Activated CD8-positive, alpha-beta memory T cell treated with anti-CD3 and anti-CD28 coated beads, Interleukin-2, amount 50 U/mL, for 24 hours (primary cell): ENCODE data around the gene GABRG3.

Experiments
- DNase-seq: peaks from one replicate; pipeline ENCODE4 v3.0.0-alpha.2; 2020; ENCODE audit errors: extremely low read depth

GABRG3 gene

DNA sequence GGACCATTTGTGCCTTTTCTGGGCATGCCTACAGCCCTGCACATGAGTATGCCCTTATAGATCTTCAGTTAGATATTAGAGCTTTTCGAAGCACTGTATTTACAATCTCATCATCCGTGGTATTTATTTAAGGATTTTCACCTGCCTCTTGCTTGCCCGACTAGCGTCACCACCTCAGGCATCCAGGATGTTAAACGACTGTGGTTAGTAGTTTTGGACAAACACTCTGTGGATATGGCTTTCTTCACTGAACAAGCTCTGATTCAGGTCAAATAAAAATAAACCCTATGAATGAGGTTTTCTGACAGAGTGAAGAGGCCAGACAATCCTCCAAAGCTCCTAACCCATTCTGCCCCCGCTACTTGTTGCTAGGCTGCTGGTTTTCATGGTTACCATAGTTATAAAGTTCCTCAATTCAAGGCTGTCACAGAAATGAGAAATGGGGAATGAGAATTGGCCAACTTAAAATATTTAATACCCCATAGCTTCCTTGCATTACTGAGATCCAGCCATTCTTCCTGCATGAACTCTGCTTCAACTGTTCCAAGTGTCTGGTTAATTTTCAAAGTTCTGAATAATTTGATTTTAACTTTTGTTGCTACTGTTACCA, 440.1 kb downstream of the GABRG3 start:
- DNase-seq, result no peak

DNA sequence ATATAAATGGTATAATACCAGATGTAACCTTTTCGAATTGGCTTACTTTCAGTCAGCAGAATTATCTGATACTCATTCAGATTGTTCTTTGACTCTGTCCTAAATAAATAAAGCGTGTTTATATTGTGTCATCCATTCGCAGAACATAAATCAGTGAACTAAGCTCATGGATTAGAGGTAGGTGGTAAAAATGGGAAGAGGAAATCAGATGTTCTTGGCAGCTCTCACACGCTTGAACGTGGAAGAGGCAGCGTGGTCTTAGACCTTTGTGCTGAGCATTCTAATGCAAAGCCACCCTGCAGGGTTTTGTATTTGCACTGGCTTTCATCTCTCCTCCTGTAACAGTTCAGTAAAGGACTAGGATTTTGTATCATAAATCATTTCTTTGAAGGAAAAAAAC, 441.4 kb downstream of the GABRG3 start:
- no peak for DNase-seq

DNA sequence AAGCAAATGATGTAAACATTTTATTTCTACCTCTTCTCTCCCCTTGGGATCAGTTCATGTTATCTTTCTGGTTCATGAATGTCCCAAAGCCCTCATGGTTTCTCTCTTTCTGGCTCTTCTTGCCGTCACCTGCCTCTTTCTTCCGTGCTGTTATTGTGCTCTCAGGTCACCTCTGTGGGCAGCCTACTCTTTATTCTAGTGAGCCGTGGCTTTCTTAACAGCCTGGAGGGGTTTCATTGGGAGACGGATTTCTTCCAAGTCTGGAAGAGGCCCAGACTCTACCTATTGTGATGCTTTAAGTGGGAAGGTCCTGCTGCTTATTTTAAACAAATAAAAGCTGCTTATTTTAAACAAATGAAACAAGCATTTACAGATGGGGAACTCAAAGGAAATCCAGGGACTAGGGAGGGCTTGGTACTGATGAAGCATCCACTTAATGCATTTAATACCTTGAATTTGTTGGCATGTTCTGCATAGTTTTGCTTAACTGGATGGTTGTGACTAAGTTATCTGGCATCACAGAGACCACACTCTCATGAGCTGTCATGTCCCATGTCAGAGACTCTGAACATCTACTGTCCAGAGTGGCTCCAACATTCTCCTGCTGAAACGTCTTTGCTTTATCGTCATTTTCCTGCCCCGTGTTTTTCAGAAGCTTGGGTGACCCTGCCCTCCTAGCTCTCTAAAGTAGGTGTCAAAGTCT, 443.3 kb downstream of the GABRG3 start:
- DNase-seq, result no peak

DNA sequence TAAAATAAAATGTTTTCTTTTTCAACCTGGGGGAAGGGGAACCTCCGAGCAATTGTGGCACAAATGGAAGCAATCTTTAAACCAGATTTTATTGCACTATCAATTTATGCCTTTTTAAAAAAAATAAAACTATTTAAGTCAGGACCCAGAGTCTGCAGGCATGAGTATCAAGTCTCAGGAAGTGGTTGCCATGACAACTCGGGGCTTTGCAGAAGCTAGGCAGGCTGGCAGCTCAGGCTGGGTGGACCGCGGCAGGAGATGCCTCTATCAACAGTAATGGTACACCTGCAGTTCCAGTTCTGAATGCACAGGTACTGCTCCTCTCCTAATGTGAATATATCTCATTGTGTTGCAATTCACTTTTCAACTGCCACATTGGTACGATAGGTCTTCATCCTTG, 447.7 kb downstream of the GABRG3 start:
- no peak for DNase-seq

DNA sequence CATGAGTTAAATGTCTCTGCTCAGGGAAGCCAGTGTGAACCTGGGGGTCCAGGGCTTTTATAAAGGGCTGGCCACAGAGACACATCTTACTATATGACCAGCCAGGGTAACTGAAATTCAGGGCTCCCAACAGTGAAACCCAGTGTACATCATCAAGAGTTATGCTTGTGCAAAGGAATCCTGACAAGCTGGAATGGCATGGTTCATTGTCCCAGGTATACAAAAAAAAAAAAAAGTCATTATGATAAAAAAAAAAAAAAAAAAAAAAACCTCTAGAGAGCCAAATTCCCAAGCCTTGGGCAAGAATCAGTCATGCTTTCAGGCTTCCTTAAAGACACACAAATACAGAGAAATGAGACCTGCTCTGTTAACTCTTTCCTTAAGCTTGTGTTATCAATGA, 452.0 kb downstream of the GABRG3 start:
- no peak for DNase-seq

DNA sequence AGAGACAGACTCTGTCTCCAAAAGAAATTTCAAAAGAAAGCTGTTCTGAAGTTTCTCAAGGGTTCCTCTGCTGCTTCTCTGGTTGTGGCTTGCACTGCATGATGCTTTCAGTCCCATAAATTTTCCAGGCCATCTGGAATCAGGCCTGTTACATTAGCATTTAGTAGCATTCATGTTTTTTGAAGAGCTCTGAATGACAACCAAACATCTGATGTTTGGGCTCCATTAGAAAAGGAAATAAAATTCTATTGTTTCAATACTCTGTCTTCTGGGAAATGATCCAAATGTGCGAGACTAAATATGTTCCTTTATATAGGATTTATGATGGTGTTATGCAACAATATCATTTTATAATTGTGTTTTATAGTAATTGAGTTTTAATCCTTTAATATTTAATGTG, 455.8 kb downstream of the GABRG3 start:
- no peak for DNase-seq

DNA sequence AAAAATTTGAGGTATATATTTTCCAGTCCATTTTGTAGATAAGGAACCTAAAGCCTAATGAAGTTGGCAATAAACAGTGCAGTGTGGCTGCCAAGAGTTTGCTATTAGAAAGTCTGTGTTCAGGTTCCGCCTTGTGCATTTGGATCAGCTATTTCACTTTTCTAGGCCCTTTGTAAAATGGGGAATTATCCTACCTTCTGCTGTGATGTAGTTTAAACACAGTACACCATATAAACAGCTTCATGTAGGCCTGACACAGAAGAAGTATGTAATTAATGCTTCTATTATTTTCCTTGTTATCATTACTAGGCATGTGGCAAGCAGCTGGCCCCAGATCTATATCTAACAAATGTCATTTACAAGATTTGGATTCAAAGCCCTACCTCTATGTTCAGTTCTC, 456.3 kb downstream of the GABRG3 start:
- no peak for DNase-seq

DNA sequence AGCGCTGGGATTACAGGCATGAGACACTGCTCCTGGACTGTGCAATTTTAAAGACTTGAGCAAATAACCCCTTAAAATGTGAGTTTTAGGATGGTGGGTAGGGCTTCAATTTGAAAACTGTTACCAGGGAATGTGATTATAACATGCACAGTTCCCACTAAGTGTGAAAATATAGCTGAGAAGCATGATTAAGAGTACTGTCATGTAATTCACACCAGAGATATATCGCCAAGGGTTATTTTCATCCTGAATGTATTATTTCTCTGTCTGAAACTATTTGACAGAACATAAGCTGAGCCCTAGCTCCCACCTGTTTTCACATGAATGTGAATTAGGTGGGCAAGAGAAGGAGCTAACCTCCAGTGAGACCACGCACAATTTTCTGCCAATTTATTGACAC, 457.2 kb downstream of the GABRG3 start:
- no peak for DNase-seq

DNA sequence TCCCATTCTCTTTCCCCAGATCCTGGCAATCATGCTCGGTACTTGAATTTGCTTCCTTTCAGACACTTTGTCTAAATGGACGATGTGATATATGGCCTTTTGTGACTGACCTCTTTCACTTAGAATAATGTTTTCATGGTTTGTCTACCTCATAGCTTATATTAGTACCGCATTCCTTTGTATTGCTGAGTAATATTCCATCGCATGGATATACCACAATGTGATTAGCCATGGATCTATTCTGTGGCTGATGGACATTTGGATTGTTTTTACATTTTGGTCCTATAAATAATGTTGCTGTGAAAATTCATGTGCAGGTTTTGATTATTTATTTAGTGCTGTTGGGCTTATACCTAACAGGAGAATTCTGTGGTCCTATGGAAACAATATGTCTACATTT, 458.6 kb downstream of the GABRG3 start:
- DNase-seq, result no peak

DNA sequence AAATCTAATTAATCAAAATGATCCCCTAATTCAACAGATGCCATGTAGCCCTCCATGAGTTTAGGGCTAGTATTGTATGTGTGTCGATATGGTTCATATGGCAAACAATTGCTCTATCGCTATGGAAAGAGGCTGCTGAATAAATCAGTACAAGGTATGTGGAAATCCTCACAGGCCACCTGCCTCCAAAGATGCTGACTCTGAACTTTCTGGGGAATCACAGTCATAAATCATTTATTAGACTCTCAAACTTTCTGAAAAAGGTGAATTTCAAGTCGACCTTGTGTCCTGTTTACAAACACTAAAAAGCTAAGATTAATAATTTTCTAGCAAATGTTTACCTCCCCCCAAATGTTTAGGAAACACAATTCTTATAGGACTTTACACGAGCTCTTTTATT, 462.6 kb downstream of the GABRG3 start:
- DNase-seq, result no peak

DNA sequence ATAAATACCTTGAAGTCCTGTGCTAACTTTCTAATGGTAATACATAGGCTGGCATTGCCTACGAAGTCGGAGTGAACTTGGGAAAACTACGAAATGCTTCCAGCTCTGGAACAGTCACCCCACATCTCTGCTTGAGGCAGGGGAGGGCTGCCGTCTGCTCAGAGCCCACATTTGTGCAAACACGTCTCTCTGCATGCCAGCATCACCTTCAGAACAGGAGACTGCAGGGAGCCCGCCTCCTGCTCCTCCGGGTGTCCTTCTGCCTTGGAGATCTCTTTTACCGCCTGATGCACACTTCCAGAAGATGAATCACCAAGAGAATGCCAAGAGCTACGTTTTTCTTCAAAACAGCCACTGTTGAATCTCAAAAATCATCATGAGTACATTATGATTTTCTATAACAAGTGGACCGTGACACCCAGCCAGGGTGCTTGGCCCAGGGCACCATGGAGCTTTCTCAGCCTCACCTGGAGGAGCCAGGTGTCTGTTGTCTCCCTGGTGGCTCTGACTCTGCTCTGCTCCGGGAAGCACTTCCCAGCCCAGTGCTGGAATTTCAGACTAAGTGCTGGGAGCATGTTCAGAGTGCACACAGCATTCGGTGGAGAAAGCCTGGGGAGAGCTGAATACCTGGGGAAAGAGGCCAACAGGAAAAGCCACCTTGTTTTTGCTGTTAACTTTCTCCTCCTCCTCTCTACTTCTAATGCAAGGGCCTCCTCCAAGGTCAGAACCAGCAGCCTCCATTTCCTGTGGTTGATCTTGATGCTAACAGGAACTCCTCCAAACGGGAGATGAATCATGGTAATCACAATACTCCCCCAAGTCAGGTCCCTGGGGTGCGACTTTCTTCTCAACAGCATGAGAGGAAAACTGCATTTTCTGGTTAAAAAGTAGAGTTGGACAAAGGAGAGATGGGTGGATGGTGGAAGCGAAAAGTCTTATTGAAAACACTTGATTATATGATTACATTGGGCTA, 467.7 kb downstream of the GABRG3 start:
- no peak for DNase-seq

DNA sequence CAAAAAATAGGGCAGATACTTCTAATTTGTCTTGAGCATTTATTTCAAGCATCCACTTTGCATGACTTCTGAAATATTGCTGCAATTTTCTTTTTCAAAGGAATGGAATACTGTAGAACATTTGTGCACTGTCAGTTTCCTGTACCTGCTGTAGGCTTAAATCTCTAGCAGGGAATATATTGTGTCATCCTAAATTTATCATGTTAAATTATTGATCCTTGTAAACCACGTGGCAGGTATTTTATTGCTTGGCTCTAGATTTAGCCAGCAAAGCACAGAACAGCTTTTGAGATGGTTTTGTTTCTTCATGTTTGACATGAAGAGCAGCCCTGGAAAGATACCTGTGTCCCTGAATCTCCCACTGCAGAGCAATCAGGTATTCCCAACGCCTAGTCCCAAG, 470.1 kb downstream of the GABRG3 start:
- DNase-seq, result no peak

DNA sequence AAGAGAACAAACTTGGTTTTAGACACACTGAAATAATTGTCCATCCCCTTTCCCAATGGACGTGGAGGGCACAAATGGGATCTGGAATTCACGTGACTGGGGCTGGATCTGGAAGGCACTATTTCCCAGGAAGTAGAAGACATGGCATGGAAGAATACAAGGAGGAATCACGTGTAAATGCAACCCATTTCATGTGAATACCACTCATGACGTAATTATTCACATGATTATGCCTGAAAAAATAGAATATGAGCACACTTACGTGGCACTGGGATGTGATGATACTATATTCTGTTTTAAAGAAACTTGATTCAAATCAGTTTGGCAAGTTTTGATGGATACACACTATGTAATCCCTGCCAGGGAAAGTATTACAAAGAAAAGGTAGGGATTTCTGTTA, 477.3 kb downstream of the GABRG3 start:
- DNase-seq, result no peak

DNA sequence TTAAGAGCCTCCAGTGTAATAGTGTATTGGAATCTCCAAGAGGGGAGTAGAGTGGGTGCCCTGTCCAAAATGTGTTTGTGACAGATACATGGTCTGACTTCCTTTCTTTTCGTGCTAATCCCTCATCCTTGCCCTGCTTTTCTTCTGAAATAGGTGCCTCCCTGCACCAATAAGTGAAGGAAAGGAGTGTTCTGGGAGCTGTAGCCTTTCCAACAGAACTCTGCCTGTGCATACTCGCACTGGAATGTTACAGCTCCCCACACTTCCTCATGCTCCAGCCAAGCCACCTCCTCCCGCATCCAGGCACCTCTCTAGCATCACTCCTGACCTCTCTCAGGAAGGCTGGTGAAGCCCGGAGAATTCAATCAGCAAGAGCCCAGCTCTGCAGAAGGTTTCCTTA, 478.0 kb downstream of the GABRG3 start:
- DNase-seq, result no peak

DNA sequence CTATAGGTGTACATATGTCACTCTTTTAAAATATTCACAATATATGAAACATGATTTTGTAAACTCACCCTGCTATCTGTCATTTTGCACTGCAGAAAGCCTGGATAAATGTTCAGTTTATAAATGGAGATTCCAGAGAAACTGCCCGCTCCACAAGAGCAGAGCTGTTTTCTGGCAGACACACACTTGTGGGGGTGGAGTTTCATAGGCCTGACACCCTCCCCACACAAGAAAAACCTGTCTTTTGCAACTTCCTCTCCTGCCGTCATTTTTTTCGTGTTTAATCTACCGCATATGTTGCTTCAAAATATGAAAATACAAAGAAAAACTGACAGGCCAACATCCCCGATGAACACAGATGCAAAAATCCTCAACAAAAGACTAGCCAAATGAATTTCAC, 479.0 kb downstream of the GABRG3 start:
- DNase-seq, result no peak

DNA sequence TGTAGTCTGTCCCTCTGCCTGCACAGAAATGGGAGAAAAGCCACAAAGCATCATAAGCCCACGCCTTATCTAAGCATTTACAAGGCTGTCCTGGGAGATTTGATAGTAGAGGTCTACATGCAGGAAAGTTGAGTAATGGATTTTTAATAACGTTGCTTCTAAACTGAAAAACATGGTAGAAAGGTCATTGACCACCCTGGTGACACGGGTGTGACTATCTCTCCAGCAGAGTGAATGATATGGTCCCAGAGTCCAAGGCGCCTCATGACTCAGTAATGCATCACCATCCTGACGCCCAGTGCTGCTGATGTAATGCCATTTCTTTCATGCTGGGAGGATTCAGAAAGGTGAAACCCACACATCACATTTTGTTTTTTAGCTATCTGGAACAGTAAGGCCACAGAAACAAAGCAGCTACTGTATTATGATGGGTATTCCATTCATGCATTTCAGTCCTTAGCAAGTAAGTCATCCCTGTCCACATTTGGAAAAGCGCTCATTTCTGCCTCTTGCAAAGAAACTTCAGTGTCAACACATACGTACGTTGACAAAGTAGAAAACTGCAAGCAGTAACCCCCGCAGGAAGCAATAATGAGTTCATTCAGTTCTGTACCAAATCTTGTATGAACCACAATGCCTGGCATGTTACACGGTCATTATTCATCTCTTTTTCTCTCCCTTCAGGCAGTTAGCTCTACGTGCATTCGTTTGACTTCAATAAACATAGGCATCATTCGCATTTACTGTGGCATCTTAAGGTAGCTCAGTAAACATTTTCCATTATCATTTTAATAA, 483.5 kb downstream of the GABRG3 start:
- DNase-seq, result no peak

DNA sequence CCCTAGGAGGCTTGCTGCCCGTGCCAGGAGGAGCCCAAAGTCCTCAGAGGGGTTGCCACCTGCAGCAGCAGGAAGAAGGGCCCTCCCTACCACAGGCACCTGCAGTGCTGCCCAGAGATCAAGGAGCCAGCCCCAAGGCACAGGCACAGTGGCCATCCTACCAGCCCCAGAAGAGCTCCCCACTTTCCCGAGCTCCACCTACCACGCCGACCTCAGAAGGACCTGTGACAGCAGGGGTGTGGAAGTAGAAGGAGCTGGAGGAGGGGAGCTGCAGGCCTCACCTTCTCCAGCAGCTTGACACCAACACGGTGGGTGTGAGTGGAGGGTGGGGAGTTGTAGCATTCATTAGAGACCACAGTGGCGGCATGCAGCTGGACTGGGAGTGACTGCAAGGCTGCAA, 485.8 kb downstream of the GABRG3 start:
- DNase-seq, result no peak

DNA sequence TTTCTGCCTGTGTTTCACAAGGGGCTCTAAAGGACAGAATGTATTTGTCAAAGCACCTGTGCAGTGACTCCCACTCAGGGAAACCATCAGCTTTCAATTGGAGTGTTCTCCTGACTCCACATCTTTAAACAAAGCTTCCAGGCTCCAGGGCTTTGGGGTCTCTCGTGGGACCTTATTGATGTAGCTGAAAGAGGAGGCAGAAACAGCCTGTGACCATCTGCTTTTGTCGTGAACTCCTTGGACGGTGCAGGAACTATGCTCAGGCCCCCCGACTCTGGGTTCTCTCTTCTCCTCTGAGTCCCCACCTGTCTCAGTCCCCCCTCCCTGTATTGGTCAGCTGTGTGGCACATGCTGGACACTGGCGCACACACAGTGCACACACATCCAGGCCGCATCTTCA, 486.8 kb downstream of the GABRG3 start:
- DNase-seq, result no peak

DNA sequence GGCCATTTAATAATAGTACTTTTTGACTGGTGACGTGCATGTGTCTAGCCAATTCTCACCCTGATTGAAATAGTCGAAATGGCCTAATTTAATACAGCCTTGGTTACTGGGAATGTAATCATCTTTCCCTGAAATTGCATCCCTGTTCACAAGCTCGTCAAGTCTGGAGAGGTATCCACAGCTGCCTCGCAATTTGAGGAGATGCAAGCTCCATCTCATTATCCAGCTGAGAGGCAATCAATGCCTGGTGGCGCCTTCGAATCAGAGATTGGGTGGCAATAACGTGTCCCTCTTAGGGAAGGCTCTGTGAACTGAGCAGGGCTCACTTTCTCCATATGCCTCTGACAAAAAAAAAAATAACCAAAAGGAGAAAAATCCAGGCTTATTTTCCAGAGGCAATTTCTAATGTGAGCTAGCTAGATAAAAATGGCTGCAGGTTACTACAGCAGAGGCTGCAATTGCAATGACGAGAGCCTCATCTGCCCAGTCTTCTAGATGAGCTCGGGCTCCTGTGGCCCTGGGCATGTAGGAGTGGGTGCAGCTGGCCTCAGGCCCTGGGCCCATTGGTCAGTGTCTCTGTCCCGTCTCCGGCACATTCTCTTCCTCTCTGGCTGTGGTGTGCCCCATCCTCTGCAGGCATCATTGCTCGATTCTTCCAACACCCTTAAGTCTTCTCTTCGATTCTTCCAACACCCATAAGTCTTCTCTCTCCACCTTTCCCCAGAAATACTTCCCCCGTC, 487.5 kb downstream of the GABRG3 start:
- DNase-seq, result no peak

DNA sequence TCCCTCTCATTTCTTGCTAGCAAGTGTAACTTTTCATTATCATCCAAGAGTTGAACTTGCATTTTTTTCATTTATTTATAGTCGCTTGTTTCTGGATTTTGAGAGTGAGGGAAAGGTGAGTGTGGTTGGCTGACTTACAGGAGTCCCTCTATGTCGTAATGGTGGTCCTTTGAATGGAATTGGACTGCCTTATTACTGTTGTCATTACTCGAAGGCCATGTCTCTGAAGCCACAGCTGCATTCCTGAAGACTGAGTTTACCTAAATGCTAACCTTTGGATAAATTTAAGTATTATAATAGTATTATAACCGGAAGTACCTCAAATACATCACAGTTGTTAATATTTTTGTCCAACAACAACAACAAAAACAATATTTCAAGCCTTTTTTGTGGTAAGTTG, 488.9 kb downstream of the GABRG3 start:
- no peak for DNase-seq

DNA sequence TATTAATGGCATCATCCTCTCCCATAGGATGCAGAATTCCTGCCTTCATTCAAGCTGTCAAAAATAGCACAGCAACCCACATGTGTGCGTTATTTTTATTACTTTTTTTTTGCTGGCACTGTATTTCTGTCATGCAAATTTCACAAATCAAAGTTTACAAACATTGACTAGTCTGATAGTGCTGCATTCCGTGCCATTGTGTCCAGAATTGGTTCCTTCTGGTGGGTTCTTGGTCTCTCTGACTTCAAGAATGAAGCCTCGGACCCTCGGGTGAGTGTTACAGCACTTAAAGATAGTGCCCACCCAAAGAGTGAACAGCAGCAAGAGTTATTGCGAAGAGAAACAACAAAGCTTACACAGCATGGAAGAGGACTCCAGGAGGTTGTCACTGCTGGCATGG, 490.2 kb downstream of the GABRG3 start:
- DNase-seq, result no peak
